A204.1 (cell line): Measurements from ENCODE around the gene CETP.
"Not testable (repeated sequence)": the region's sequence is repeated elsewhere in the genome, so short reads cannot be mapped to it uniquely, and the experiment has no call there.

ENCODE experiments used
- FAIRE-seq: peaks from 2 replicates; lab custom pipeline; 2012; peaks lifted over from hg19 to GRCh38; lab: Jason Lieb, UNC

Gene CETP

GRCh38 chr16:56960681-56961281, 969 bp upstream of the CETP start:
- no peak for FAIRE-seq

- no peak for FAIRE-seq
Measured at GRCh38 chr16:56961386-56961785, 364 bp upstream of the CETP start.

GRCh38 chr16:56964243-56965148, 2.7 kb downstream of the CETP start:
- no peak for FAIRE-seq

- no peak for FAIRE-seq
Measured at GRCh38 chr16:56965149-56966092, 3.7 kb downstream of the CETP start.

GRCh38 chr16:56966093-56966475, 4.3 kb downstream of the CETP start:
- FAIRE-seq, result no peak

GRCh38 chr16:56967733-56968132, 6.0 kb downstream of the CETP start:
- no peak for FAIRE-seq

- FAIRE-seq, result no peak
Measured at GRCh38 chr16:56969769-56970168, 8.0 kb downstream of the CETP start.

- no peak for FAIRE-seq
Measured at GRCh38 chr16:56970934-56971767, 9.4 kb downstream of the CETP start.

- FAIRE-seq, result no peak
Measured at GRCh38 chr16:56971768-56972043, 10.0 kb downstream of the CETP start.

- no peak for FAIRE-seq
Measured at GRCh38 chr16:56972403-56973293, 10.9 kb downstream of the CETP start.

GRCh38 chr16:56973294-56973689, 11.5 kb downstream of the CETP start:
- FAIRE-seq, result no peak

- FAIRE-seq, result not testable (repeated sequence)
Measured at GRCh38 chr16:56973899-56974298, 12.1 kb downstream of the CETP start.

- no peak for FAIRE-seq
Measured at GRCh38 chr16:56974549-56975300, 13.0 kb downstream of the CETP start.

GRCh38 chr16:56975714-56976113, 14.0 kb downstream of the CETP start:
- FAIRE-seq, result no peak

- FAIRE-seq, result no peak
Measured at GRCh38 chr16:56977216-56977615, 15.5 kb downstream of the CETP start.

GRCh38 chr16:56977823-56978430, 16.2 kb downstream of the CETP start:
- no peak for FAIRE-seq

- no peak for FAIRE-seq
Measured at GRCh38 chr16:56980201-56980535, 18.4 kb downstream of the CETP start.

GRCh38 chr16:56980792-56981724, 19.3 kb downstream of the CETP start:
- no peak for FAIRE-seq
